Progenitor cell of endocrine pancreas (in vitro differentiated cells): ENCODE results near the gene TEC. TPM values are rescaled to one million over a fixed set of nuclear protein-coding genes. Genes with fewer than 3 reads are reported as not detected.
"Not testable (repeated sequence)": the region's sequence is repeated elsewhere in the genome, so short reads cannot be mapped to it uniquely, and the experiment has no call there.

ENCODE experiments used
- DNase-seq: peaks from one replicate; pipeline ENCODE4 v3.0.0; 2021; ENCODE audit warnings: low spot score; ENCODE audit not compliant: unreplicated experiment
- H3K27ac Mint-ChIP-seq: 2 replicates; pipeline ENCODE4 v1.8.0; 2021; ENCODE audit warnings: mild to moderate bottlenecking, moderate library complexity, mixed read lengths
- H3K27me3 Mint-ChIP-seq: 2 replicates; pipeline ENCODE4 v1.8.0; 2021; ENCODE audit warnings: mixed read lengths
- H3K36me3 Mint-ChIP-seq: 2 replicates; pipeline ENCODE4 v1.8.0; 2022; ENCODE audit warnings: mixed read lengths; ENCODE audit not compliant: insufficient read depth
- H3K4me1 Mint-ChIP-seq: 2 replicates; pipeline ENCODE4 v1.8.0; 2021; ENCODE audit warnings: low read depth, mixed read lengths
- H3K4me3 Mint-ChIP-seq: 2 replicates; pipeline ENCODE4 v1.8.0; 2021; ENCODE audit warnings: low read depth, mild to moderate bottlenecking, moderate library complexity, mixed read lengths
- H3K9me3 Mint-ChIP-seq: 2 replicates; pipeline ENCODE4 v1.8.0; 2021; ENCODE audit warnings: low read depth, mixed read lengths
- long read RNA-seq: library from polyadenylated mRNA; unstranded; transcript quantifications from one replicate; pipeline ENCODE4 v2.0.0, GENCODE V29; 2020
- total RNA-seq: library from RNA; stranded (reverse); gene quantifications from 2 replicates; pipeline ENCODE4 v1.2.1, GENCODE V29; 2021
- TF ChIP-seq, protein P1 (sequence below): fragments of 200-600 bp; sonication (generic); IDR thresholded peaks from one replicate; pipeline ENCODE4 v1.5.0; 2021; ENCODE audit warnings: antibody characterized with exemption, mild to moderate bottlenecking; ENCODE audit not compliant: unreplicated experiment

TEC gene
- 3.4 and 4.0 TPM in 2 replicates for total RNA-seq
- long read RNA-seq, partial matches to known transcripts, result 0 of 4 reads
- long read RNA-seq, other reads (novel, unspliced or antisense), result 2 of 4 reads

DNA sequence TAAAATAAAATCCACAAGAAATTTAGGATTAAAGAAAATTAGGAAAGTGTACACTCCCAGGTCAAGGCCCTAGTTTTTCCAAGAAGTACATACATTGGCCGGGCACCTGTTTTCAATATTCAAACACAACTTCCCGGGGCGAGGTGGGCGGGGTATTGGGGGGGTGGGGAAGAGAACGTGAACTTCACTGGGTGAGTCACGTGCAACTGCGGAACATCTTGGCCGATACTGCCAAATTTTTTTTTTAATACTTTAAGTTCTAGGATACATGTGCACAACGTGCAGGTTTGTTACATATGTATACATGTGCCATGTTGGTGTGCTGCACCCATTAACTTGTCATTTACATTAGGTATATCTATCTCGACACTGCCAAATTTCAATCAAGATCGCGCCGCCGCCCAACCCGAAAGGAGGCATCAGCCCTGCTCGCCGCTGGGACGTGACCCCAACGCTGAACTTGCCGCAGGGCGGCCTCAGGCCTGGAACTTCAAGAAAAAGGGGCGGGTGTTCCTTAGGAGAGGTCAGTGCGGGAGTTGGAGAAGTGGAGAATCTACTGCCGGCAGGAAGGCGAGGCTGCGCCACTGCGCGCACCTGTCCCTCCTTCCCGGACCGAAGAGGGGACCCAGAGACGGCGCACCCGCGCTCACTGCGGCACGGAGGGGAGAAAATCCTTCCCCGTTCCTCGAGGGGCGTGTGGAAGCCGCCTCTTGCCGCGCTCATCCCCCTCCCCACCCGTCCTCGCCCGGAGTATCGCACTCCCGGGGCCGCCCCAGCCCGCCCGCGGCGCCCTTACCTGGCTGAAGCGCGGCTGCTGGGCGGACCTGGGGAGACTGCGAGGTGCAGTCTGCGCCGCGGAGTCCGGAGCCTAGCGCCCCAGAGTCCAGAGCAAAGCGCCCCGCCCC, at the start of gene TEC:
Gene TEC (minus strand): TSS at position 883 of the 905 bp plus-strand sequence. CDS start 41,224 bp downstream, outside the sequence.
- Mint-ChIP-seq H3K36me3 (no peaks in the 10 kb centered on the region), H3K4me1 (peaks cover 7% of the 10 kb centered on the region), H3K27me3 (no peaks in the 10 kb centered on the region), H3K27ac (peak within 1 kb of the TSS; percentile 94), H3K4me3 (peak within 1 kb of the TSS; percentile 94), H3K9me3 (no peaks in the 10 kb centered on the region)
- TF ChIP-seq, protein P1, sequence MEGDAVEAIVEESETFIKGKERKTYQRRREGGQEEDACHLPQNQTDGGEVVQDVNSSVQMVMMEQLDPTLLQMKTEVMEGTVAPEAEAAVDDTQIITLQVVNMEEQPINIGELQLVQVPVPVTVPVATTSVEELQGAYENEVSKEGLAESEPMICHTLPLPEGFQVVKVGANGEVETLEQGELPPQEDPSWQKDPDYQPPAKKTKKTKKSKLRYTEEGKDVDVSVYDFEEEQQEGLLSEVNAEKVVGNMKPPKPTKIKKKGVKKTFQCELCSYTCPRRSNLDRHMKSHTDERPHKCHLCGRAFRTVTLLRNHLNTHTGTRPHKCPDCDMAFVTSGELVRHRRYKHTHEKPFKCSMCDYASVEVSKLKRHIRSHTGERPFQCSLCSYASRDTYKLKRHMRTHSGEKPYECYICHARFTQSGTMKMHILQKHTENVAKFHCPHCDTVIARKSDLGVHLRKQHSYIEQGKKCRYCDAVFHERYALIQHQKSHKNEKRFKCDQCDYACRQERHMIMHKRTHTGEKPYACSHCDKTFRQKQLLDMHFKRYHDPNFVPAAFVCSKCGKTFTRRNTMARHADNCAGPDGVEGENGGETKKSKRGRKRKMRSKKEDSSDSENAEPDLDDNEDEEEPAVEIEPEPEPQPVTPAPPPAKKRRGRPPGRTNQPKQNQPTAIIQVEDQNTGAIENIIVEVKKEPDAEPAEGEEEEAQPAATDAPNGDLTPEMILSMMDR, result no peak
- peak; percentile 49 for DNase-seq

DNA sequence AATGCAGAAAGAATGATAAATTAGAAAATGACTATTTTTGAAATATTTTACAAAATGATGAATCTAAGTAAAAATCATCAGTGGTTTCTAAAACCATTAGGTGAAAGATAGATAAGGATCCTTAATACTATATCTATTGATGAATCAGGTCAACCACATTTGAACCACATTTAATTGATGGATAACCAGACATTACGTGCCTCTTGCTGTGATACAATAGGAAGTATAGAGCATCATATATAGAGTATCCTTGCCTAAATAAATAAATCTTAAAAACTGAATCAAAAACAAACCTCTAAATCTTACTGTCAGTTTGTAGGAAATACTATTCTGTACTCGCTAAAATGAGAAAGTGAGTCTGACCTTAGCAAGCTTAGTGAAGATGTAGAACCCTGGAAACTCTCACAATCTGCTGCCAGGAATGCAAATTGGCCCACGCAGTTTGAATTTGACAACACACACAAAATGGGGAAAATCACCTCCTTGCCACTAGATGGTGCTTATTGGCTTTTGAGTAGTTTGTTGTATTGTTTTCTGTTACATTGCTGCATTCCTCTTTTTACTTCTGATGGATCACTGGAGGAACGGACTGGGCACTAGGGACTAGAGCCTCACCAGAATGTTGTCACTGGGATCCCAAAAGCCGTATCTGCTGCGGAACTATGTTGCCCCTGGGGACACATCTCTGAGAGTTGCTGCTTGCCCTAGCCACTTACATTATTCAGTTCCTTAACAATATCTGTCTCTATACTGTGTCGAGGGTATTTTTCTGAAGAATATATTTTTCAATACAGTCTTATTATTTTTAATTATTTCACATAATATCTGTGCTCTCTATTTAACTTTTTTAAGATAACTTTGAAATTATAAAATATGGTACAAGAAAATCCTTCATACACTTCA, 46.3 kb upstream of the TEC start:
- H3K9me3 Mint-ChIP-seq, result no peaks in the 10 kb centered on the region
- peaks cover 2% of the 10 kb centered on the region for H3K4me1 Mint-ChIP-seq
- no peak overlapping the region for H3K27ac Mint-ChIP-seq
- TF ChIP-seq, protein P1, result peak; percentile 68
- no peaks in the 10 kb centered on the region for H3K36me3 Mint-ChIP-seq
- H3K27me3 Mint-ChIP-seq, result peaks cover under 1% of the 10 kb centered on the region
- H3K4me3 Mint-ChIP-seq, result no peak overlapping the region
- no peak for DNase-seq

DNA sequence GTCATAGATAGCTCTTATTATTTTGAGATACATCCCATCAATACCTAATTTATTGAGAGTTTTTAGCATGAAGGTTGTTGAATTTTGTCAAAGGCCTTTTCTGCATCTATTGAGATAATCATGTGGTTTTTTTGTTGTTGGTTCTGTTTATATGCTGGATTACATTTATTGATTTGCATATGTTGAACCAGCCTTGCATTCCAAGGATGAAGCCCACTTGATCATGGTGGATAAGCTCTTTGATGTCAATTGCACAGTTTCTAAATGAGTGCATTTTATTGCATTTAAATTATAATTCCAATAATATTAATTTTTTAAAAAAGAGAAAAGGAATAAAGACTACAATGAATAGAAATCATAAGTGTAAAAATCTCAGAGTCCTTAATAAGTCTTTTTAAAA, 45.1 kb upstream of the TEC start:
- H3K27me3 Mint-ChIP-seq, H3K27ac Mint-ChIP-seq, H3K4me1 Mint-ChIP-seq, H3K4me3 Mint-ChIP-seq, H3K36me3 Mint-ChIP-seq, H3K9me3 Mint-ChIP-seq, DNase-seq: not testable (repeated sequence)

DNA sequence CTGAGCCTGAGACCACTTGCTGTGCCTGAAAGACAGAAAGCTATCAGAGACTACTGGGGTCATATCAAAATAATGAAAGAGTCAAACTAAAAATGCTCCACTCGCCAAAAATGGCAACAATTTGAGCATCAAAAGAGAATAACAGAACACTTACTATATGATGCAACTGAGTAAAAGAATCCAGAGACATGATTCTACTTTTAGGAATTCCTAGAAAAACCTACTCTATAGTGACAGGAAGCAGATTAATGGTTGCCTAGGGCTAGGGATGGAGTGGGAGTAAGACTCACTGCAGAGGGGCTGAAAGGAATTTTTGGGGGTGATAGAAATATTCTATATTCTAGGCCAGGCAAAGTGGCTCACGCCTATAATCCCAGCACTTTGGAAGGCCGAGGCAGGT, 42.3 kb upstream of the TEC start:
- Mint-ChIP-seq H3K36me3 (no peaks in the 10 kb centered on the region), H3K4me3 (no peak overlapping the region), H3K27ac (no peak overlapping the region), H3K27me3 (peaks cover 5% of the 10 kb centered on the region), H3K9me3 (no peaks in the 10 kb centered on the region), H3K4me1 (no peaks in the 10 kb centered on the region)
- TF ChIP-seq, protein P1, result no peak
- DNase-seq, result no peak

DNA sequence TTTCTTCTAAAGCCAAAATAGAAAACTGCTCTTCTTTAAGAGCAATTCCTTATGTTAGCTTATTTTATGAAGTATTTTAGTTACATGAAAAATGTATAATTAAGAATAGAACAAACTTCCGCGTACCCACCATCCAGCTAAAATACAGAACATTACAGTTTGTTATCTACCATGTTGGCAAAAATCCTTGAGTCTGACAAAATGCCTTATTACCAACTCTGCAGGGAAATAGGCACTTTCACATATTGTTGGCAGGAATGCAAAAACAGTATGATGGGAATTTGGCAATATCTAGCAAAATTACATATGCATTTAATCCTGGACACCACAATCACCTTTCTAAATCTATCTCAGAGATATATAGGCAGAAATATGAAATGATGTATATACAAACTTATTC, 39.3 kb upstream of the TEC start:
- Mint-ChIP-seq H3K9me3 (no peaks in the 10 kb centered on the region), H3K27me3 (peaks cover 5% of the 10 kb centered on the region), H3K4me1 (no peaks in the 10 kb centered on the region), H3K36me3 (no peaks in the 10 kb centered on the region), H3K27ac (no peak overlapping the region), H3K4me3 (no peak overlapping the region)
- no peak for DNase-seq
- TF ChIP-seq, protein P1, result no peak
